Endodermal cell (in vitro differentiated cells): Measurements from ENCODE around the gene TMTC2. TPM values are rescaled to one million over a fixed set of nuclear protein-coding genes. Genes with fewer than 3 reads are reported as not detected.

ENCODE experiments used
- DNase-seq: peaks from one replicate; pipeline ENCODE4 v3.0.0-alpha.2; 2017
- H3K27ac ChIP-seq: 2 replicates; pipeline ENCODE4 v1.5.1; 2013; ENCODE audit warnings: mild to moderate bottlenecking, low read depth, low read length, moderate library complexity
- H3K27me3 ChIP-seq: 2 replicates; pipeline ENCODE4 v1.6.1; 2013; ENCODE audit warnings: mild to moderate bottlenecking, low read length, moderate library complexity; ENCODE audit not compliant: insufficient read depth, control insufficient read depth, poor library complexity, severe bottlenecking
- H3K36me3 ChIP-seq: 2 replicates; pipeline ENCODE4 v1.7.0; 2013; ENCODE audit warnings: mild to moderate bottlenecking, low read length, moderate library complexity; ENCODE audit not compliant: control insufficient read depth, insufficient read depth
- H3K4me1 ChIP-seq: one replicate; pipeline ENCODE4 v1.7.0; 2013; ENCODE audit warnings: low read length; ENCODE audit not compliant: control insufficient read depth, insufficient read depth
- H3K4me3 ChIP-seq: 2 replicates; pipeline ENCODE4 v1.5.1; 2013; ENCODE audit warnings: mild to moderate bottlenecking, low read length, moderate library complexity
- H3K9ac ChIP-seq: 2 replicates; pipeline ENCODE4 v1.6.1; 2013; ENCODE audit warnings: mild to moderate bottlenecking, low read length, moderate library complexity; ENCODE audit not compliant: poor library complexity, severe bottlenecking; ENCODE audit errors: extremely low read depth
- H3K9me3 ChIP-seq: 2 replicates; pipeline ENCODE4 v1.6.1; 2013; ENCODE audit warnings: mild to moderate bottlenecking, low read length, moderate library complexity; ENCODE audit not compliant: control insufficient read depth
- H3K27ac Mint-ChIP-seq: 2 replicates; pipeline ENCODE4 v1.8.0; 2020; ENCODE audit warnings: mixed read lengths
- H3K27me3 Mint-ChIP-seq: 2 replicates; pipeline ENCODE4 v1.8.0; 2021; ENCODE audit warnings: mild to moderate bottlenecking, mixed read lengths; ENCODE audit not compliant: insufficient read depth
- H3K36me3 Mint-ChIP-seq: 2 replicates; pipeline ENCODE4 v1.8.0; 2020; ENCODE audit warnings: low read depth, mixed read lengths
- H3K4me1 Mint-ChIP-seq: 2 replicates; pipeline ENCODE4 v1.8.0; 2020; ENCODE audit warnings: mixed read lengths
- H3K4me3 Mint-ChIP-seq: 2 replicates; pipeline ENCODE4 v1.8.0; 2020; ENCODE audit warnings: mild to moderate bottlenecking, moderate library complexity, mixed read lengths
- H3K9me3 Mint-ChIP-seq: 2 replicates; pipeline ENCODE4 v1.8.0; 2020; ENCODE audit warnings: mild to moderate bottlenecking, mixed read lengths
- WGBS, 2 experiments: methylation state at CpG; one replicate each; pipeline versions ENCODE4 v1.1.5 to v1.1.7; 2013; ENCODE audit warnings: missing lambda C conversion rate in 2 of 2, mixed read lengths in 1 of 2; ENCODE audit not compliant: insufficient coverage in 1 of 2, insufficient read length in 1 of 2; 5-methylcytosine and 5-hydroxymethylcytosine counted together
- total RNA-seq, 2 donors: library from RNA; stranded (reverse); fragmentation: NEBNext Ultra II Directional in 1 of 2; extraction: Animal tissue kit (Norgen Biotek cat#: 25700) in 1 of 2; gene quantifications; 2 replicates in 1 of 2; 3 replicates in 1 of 2; pipeline ENCODE4 v1.2.1, GENCODE V29; 2021
- TF ChIP-seq, protein P1 (sequence below): fragments of 200-600 bp; sonication (generic); conservative IDR thresholded peaks from 2 replicates; pipeline ENCODE4 v1.5.0; 2021; ENCODE audit warnings: antibody characterized with exemption, mild to moderate bottlenecking

Gene TMTC2
- total RNA-seq, 2 donors from 2014 or later = 7.2 to 10.8 TPM

DNA sequence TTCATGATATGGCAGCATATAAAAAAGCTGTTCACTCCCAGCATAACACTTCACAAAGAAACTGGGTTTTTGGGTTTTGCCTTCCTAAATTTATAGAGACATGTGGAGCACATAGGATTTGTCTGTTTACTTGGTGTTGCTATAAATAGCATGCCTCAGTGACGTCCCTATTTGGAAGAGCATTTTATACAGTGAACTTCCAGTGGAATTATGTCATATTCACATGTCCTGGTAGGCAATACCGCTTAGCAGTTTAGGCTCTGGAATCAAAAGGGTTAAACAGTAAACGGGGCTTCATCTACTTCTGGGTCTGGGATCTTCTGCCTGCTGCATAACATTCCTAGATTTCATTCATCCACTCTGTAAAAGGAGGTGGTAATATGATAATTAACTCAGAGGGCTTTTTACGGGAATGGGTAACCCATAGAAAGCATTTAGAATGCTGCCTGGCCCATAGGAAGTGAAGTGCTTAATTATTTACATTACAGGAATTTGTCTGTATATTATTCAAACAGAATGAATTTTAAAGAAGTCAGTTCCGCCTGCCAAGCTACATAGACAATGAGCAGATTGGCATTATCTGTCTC, 396.1 kb downstream of the TMTC2 start:
- H3K36me3 Mint-ChIP-seq = peaks cover 8% of the 10 kb centered on the region
- no peak overlapping the region for H3K27ac Mint-ChIP-seq
- WGBS, 2 experiments = 69 to 100% methylated on average over 2 to 5 of the region's 5 CpGs
- H3K4me1 Mint-ChIP-seq = peaks cover 12% of the 10 kb centered on the region
- Histone ChIP-seq H3K9ac (no peak overlapping the region), H3K9me3 (peaks cover 31% of the 10 kb centered on the region), H3K4me1 (no peaks in the 10 kb centered on the region), H3K27ac (no peak overlapping the region), H3K36me3 (no peaks in the 10 kb centered on the region), H3K4me3 (no peak overlapping the region), H3K27me3 (no peaks in the 10 kb centered on the region)
- H3K9me3 Mint-ChIP-seq = peaks cover 20% of the 10 kb centered on the region
- no peak for DNase-seq
- H3K27me3 Mint-ChIP-seq = no peaks in the 10 kb centered on the region
- TF ChIP-seq, protein P1, sequence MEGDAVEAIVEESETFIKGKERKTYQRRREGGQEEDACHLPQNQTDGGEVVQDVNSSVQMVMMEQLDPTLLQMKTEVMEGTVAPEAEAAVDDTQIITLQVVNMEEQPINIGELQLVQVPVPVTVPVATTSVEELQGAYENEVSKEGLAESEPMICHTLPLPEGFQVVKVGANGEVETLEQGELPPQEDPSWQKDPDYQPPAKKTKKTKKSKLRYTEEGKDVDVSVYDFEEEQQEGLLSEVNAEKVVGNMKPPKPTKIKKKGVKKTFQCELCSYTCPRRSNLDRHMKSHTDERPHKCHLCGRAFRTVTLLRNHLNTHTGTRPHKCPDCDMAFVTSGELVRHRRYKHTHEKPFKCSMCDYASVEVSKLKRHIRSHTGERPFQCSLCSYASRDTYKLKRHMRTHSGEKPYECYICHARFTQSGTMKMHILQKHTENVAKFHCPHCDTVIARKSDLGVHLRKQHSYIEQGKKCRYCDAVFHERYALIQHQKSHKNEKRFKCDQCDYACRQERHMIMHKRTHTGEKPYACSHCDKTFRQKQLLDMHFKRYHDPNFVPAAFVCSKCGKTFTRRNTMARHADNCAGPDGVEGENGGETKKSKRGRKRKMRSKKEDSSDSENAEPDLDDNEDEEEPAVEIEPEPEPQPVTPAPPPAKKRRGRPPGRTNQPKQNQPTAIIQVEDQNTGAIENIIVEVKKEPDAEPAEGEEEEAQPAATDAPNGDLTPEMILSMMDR = no peak
- H3K4me3 Mint-ChIP-seq = no peak overlapping the region

DNA sequence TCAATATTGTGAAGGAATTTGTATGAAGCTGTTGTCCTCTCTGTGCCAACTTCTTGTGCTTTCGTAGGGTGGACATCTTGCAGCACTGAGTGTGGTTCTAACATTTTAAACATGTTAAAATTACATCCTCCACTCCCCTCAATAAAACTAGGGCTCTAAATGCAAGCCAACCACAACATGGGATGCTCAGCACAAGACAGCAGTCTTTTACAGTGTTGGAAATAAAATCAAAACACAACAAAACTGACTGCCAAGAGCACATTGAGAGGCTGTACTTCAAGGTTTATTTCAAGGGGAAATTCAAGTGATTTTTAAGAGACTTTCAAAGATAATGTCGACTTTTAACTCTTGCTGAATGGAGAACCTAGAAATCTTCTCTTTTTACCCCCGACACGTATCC, 396.9 kb downstream of the TMTC2 start:
- Mint-ChIP-seq H3K4me3 (no peak overlapping the region), H3K27ac (no peak overlapping the region), H3K4me1 (peaks cover 12% of the 10 kb centered on the region), H3K27me3 (no peaks in the 10 kb centered on the region), H3K36me3 (peaks cover 7% of the 10 kb centered on the region), H3K9me3 (peaks cover 18% of the 10 kb centered on the region)
- no peaks in the 10 kb centered on the region for H3K4me1 ChIP-seq
- TF ChIP-seq, protein P1 = no peak
- H3K27ac ChIP-seq = no peak overlapping the region
- no peak for DNase-seq
- H3K9me3 ChIP-seq = peaks cover 32% of the 10 kb centered on the region
- no peaks in the 10 kb centered on the region for H3K36me3 ChIP-seq
- no peak overlapping the region for H3K4me3 ChIP-seq
- no peak overlapping the region for H3K9ac ChIP-seq
- 86 to 94% methylated on average over 1 to 4 of the region's 4 CpGs for WGBS, 2 experiments
- no peaks in the 10 kb centered on the region for H3K27me3 ChIP-seq

- no peaks in the 10 kb centered on the region for H3K27me3 Mint-ChIP-seq
- 83 to 100% methylated on average over 1 to 3 of the region's 3 CpGs for WGBS, 2 experiments
- H3K4me1 Mint-ChIP-seq = peaks cover 12% of the 10 kb centered on the region
- peaks cover 18% of the 10 kb centered on the region for H3K9me3 Mint-ChIP-seq
- no peak overlapping the region for H3K9ac ChIP-seq
- peaks cover 32% of the 10 kb centered on the region for H3K9me3 ChIP-seq
- TF ChIP-seq, protein P1 = no peak
- peaks cover 7% of the 10 kb centered on the region for H3K36me3 Mint-ChIP-seq
- H3K4me3 Mint-ChIP-seq = no peak overlapping the region
- H3K27me3 ChIP-seq = no peaks in the 10 kb centered on the region
- no peak overlapping the region for H3K27ac ChIP-seq
- no peaks in the 10 kb centered on the region for H3K4me1 ChIP-seq
- no peak overlapping the region for H3K27ac Mint-ChIP-seq
- H3K4me3 ChIP-seq = peak overlapping the region; percentile 43
- no peak for DNase-seq
- no peaks in the 10 kb centered on the region for H3K36me3 ChIP-seq
These were observed 398.0 kb downstream of the TMTC2 start for GRCh38 chr12:83084516-83085234.
